HG03175 (cell line): ENCODE measurements around the gene OPA1.

Experiments
- ATAC-seq: cut with Tn5 transposase; IDR thresholded peaks from one replicate; pipeline ENCODE4 v1.9.1; 2021; ENCODE audit warnings: mild to moderate bottlenecking, moderate library complexity; ENCODE audit not compliant: unreplicated experiment

Gene OPA1

DNA sequence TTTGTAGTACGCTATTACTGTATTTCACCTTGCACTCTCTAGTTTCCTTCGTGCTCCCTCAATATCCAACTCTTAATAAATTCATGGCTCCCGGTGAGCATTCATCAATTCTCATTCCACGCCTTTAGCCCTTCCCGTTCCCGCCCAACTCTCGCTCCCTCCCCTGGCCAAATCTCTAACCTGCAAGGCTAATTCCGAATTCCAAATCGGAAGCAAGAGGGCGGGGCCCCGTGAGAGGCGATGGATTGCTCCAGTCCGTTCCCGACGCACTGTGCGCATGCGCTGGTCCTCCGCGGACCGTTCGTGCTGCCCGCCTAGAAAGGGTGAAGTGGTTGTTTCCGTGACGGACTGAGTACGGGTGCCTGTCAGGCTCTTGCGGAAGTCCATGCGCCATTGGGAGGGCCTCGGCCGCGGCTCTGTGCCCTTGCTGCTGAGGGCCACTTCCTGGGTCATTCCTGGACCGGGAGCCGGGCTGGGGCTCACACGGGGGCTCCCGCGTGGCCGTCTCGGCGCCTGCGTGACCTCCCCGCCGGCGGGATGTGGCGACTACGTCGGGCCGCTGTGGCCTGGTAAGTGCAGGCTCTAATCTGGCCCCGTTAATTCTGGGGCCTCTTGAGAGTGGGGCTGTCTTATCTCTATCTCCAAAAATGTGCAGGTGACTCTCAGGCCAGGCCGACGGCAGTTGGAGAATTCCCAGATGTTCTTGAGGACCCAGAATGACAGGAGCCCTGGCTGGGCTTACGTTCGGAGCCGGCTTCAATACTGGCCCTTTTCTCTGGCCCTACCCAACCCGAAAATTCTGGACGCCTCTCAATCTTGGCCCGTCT, at the start of gene OPA1:
TSS of gene OPA1 (plus strand) at position 368 of the 827 bp plus-strand sequence. CDS start at position 538, 170 bp downstream.
- ATAC-seq, result peak; percentile 98

- no peak for ATAC-seq
These were observed 48.7 kb upstream of the OPA1 start for GRCh38 chr3:193544289-193544688.

DNA sequence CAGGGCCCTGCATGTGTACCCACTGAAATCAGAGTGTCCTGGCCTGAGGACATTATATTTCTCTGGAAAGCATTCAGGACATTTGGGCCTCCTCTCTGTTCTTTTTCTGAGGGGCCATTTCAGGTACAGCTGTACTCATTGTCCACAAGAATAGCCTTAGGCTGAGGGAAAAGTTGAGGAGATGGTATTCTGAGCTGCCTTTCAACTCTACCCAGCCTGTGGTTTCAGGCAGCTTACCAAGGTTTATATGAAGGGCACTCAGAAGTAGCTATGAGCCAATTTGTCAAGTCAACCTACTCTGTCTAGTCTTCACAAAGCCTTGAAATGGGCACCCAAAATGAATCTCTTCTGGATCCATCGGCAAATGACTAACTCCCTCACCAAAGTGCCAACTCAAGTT, 47.7 kb upstream of the OPA1 start:
- ATAC-seq, result no peak

DNA sequence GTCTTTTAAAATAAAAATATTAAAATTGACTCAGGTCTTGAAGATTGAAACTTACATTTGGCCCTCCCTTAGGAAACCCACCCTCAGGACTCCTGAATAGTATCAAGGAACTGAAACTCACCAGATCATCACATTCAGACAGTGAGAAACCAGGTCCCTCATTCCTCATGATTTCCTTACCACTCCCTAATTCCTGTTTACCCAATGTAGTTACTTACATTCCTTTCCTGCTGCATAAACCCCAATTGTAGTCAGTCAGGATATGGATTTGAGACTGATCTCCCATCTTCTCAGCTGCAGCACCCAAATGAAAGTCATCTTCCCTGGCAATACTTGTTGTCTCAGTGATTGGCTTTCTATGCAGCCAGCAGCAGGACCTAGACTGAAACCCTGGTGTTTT, 46.9 kb upstream of the OPA1 start:
- no peak for ATAC-seq

DNA sequence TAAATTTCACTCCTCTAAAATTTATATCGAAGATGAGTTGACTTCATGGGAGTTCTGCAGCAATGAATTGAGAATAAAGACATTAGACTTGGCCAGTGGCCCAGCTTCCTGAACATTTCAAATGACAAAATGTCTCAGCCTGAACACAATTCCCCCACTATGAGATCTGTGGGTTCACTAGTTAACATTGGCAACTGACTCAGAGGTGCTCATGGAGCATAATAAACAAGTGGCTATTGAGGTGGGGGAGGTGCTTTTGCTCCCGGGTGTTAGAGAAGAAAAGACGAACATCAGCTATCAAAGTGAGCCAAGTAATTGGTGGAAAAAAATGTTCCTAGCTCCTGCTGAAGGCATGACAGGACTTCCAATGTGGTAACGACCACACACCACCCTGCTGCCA, 44.6 kb upstream of the OPA1 start:
- no peak for ATAC-seq

DNA sequence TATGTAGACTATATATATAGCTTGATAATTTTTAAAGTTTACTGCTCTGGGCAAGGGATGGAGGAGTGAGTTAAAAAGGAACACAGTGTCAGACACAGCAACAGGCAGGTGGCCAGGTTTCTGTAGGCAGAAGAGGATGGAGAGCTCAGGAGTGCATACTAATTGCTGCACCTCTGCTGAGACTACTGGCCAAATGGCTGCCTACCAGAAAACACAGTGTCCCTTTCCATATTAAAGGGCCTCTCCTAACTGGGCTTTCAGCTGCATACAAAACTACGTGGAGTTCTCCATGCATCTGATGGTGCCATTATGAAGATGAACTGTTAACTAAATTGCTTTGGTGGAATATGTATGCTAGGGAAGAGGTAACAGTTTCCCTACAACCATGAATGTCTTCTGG, 40.1 kb upstream of the OPA1 start:
- ATAC-seq, result no peak

GRCh38 chr3:193553586-193553985, 39.4 kb upstream of the OPA1 start:
- ATAC-seq, result no peak

- no peak for ATAC-seq
These were observed 38.2 kb upstream of the OPA1 start, which contains the start of gene ATP13A4 for GRCh38 chr3:193554811-193555210. TSS of gene ATP13A4 (minus strand) at chr3:193554895. CDS start at chr3:193554799, 96 bp downstream.

- ATAC-seq, result no peak
These were observed 36.2 kb upstream of the OPA1 start for GRCh38 chr3:193556841-193557240.

DNA sequence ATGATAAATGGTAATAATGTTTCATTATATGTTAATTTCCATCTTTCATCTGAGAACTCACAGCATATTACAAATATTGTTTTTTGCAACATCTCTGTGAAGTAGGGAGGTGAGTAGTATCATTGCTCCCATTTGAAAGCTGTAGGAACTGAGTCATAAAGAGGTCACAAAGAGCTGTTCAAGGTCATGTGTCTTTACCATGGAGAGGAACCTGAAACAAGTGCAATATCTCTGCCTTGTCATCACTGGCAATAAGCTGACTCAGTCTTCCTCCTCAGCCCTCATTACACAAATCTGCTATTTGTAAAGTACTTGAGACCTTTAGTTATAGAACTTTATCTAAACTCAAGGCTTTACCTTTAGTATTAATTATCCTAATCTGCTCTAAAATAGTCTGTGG, 33.9 kb upstream of the OPA1 start:
- no peak for ATAC-seq

DNA sequence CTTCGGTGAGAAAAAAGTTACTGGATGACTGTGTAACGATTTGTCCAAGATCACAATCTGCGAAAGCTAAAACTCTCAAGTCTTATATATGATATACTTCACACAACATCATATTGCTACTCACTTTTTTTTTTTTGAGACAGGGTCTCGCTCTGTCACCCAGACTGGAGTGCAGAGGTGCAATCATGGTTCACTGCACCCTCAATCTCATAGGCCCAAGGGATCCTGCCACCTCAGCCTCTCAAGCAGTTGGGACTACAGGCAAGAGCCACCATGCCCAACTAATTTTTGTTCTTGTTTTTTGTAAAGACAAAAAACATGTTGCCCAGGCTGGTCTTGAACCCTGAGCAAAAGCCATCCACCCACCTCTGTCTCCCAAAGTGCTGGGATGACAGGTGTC, 32.9 kb upstream of the OPA1 start:
- no peak for ATAC-seq

DNA sequence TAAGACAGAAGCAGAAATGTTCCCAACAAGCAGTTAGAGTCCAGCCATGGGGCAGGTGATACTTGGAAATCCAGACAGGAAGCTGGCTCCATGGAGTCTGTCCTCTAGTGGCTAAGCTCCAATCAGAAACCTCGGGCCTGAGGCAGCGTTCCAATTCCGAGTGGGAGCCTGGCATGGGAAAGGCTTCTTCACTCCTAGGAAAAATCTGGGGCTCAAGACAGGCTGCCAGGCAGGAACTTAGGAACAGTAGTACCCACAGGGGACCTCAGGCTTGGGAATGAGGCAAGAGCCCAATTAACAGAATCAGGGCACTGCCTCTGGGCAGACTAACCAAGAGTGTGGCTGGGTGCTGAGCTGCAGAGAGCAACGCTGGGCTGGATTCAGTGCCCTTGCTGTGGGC, 32.1 kb upstream of the OPA1 start:
- ATAC-seq, result no peak

- no peak for ATAC-seq
These were observed 29.6 kb upstream of the OPA1 start for GRCh38 chr3:193563426-193563825.

DNA sequence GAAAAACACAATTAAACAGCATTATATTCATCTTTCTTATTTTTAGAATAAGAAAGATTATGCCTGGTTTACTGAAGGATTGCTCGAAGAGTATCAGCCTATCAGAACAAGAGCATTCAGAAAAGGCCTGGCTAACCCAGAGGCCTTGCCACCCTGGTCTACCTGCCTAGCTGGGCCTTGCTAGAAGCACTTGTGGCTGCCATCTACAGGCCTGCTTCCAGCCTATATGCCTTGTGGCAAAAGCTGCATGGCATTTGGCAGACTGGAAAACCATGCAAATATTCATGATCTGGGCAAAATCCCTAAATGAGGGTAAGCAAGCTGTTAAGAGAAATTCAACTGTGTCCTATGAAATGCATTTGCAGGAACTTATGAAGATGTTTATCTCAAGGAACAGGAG, 29.0 kb upstream of the OPA1 start:
- no peak for ATAC-seq

GRCh38 chr3:193569119-193569518, 23.9 kb upstream of the OPA1 start:
- ATAC-seq, result no peak

DNA sequence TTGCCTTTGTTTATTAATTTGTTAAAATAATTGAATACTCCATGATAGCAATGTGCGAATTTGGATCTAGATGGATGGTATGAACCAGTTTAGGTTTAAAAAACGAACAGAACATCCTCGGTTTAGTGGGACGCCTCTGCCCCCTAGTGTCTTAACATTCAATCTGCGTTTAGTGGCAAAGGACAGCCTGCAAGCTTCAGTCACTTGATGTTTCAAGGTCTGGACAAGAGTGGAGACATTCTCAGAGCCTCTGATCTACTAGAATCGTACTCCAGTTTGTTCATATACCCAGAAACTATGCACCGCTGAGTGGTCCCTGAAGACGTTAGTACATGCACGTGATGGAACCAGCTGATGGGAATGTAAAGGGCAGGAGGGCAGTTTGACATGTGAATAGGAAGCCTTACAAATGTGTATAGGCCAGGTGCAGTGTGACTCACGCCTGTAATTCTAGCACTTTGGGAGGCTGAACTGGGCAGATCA, 20.5 kb upstream of the OPA1 start:
- peak; percentile 78 for ATAC-seq

DNA sequence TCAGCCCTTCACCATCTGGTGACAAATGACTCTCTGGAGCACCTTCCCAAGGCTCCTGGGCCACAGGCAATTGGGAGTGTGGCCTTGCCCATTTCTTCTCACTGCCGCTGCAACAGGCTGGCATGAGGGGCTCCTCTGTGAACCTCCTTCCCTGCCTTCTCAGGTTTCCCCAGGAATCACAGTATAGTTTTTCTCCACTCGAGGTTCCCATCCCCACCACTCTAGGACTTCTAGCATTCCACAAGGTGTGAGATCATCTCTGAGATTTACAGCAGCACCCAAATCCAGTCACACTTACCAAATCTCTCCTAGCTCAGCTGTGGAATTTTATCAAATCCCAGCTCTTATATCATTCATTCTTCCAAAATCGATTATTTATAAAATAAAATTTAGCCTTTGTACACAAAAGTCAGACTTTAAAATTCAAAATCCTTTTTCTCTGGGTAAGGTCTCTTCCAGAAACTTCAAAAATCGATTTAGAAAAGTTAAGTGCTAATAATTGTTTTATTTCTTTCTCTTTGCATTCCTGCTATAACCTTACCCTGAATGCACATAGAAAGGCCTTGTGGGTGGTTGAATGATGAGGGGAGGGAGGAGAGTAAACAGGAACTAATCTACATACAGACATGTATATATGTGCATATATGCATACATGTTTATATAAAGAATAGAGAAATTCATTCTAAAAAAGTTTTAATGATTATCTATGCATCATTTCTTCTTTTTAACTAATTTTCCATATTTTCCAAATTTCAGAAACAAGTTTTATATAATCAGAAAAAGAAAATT, 19.4 kb upstream of the OPA1 start:
- no peak for ATAC-seq

DNA sequence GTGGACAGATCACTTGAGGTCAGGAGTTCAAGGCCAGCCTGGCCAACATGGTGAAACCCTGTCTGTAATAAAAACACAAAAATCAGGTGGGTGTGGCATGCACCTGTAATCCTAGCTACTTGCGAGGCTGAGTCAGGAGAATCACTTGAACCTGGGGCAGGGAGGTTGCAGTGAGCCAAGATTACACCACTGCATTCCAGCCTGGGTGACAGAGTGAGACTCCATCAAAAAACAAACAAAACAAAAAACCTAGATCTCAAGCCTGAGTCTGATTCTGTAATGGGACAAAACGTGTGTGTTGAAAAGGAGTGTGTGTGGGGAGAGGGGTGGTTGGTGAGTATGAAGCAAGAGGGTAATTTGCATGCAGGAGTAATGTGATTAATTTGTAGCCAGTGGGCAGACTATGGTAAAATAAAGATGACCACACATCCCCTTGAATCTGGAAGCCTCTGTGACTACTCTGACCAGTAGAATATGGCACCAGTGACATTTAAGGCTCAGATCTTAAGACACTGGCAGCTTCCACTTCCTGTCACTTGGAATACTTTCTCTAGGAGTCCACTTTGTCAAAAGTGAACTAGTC, 18.4 kb upstream of the OPA1 start:
- ATAC-seq, result peak; percentile 52

DNA sequence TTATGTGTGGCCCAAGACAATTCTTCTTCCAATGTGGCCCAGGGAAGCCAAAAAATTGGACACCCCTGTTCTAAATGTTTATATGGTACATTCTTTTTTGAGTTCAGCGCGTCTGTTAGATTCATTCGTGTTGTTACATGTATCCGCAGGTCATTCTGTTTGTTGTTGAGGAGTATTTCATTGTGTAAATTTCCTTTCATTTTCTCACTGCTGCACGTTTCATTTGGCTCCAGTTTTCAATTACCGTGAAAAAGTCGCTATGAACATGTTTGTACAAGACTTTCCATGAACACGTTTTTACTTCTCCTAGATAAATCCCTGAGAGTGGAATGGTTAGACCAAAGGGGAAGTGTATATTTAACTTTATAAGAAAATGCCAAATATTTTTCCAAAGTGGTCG, 7.5 kb upstream of the OPA1 start:
- ATAC-seq, result no peak

GRCh38 chr3:193586526-193586925, 6.5 kb upstream of the OPA1 start:
- ATAC-seq, result no peak

GRCh38 chr3:193589129-193589528, 3.9 kb upstream of the OPA1 start:
- no peak for ATAC-seq

- ATAC-seq, result no peak
These were observed 3.4 kb upstream of the OPA1 start for GRCh38 chr3:193589616-193590015.
